ENCODE measurements around the gene CPSF4L.

CPSF4L gene

GRCh38 chr17:73231395-73231794 is 30.3 kb downstream of the CPSF4L start:
- DNase-seq, result no peak

GRCh38 chr17:73230088-73230487 is 31.6 kb downstream of the CPSF4L start:
- DNase-seq, result no peak

- peak; percentile 22 for DNase-seq
Measured at GRCh38 chr17:73228748-73229236, 32.9 kb downstream of the CPSF4L start.

- no peak for DNase-seq
Measured at GRCh38 chr17:73227944-73228343, 33.7 kb downstream of the CPSF4L start.

- no peak for DNase-seq
Measured at GRCh38 chr17:73227379-73227778, 34.3 kb downstream of the CPSF4L start.

- no peak for DNase-seq
Measured at GRCh38 chr17:73226556-73227172, 35.0 kb downstream of the CPSF4L start.

GRCh38 chr17:73224663-73225305 is 36.9 kb downstream of the CPSF4L start:
- DNase-seq, result no peak

- DNase-seq, result no peak
Measured at GRCh38 chr17:73224237-73224636, 37.4 kb downstream of the CPSF4L start.

- DNase-seq, result no peak
Measured at GRCh38 chr17:73223626-73224230, 38.0 kb downstream of the CPSF4L start.

GRCh38 chr17:73215447-73215846 is 46.2 kb downstream of the CPSF4L start:
- no peak for DNase-seq

- DNase-seq, result no peak
Measured at GRCh38 chr17:73214851-73215250, 46.8 kb downstream of the CPSF4L start.

GRCh38 chr17:73214008-73214407 is 47.7 kb downstream of the CPSF4L start:
- no peak for DNase-seq

- DNase-seq, result no peak
Measured at GRCh38 chr17:73211745-73212144, 49.9 kb downstream of the CPSF4L start.

GRCh38 chr17:73210002-73210678 is 51.5 kb downstream of the CPSF4L start:
- no peak for DNase-seq

GRCh38 chr17:73209436-73209835 is 52.2 kb downstream of the CPSF4L start:
- DNase-seq, result no peak

GRCh38 chr17:73208139-73208827 is 53.4 kb downstream of the CPSF4L start:
- no peak for DNase-seq

- peak; percentile 94 for DNase-seq
Measured at GRCh38 chr17:73205459-73205961, 56.2 kb downstream of the CPSF4L start.

- DNase-seq, result no peak
Measured at GRCh38 chr17:73203788-73204479, 57.7 kb downstream of the CPSF4L start.

- DNase-seq, result no peak
Measured at GRCh38 chr17:73203135-73203787, 58.4 kb downstream of the CPSF4L start.

- DNase-seq, result no peak
Measured at GRCh38 chr17:73201215-73202069, 60.2 kb downstream of the CPSF4L start.

- DNase-seq, result no peak
Measured at GRCh38 chr17:73200476-73200875, 61.2 kb downstream of the CPSF4L start.
